HEK293 (cell line): ENCODE results near the gene TESMIN.

Experiments
- OVOL3 ChIP-seq: fragments of 450-650 bp; formaldehyde crosslinking; IDR thresholded peaks from 2 replicates; pipeline ENCODE4 v1.5.1; 2016; ENCODE audit warnings: missing biosample characterization, missing genetic modification characterization
- SP2 ChIP-seq: fragments of 450-650 bp; formaldehyde crosslinking; IDR thresholded peaks from 2 replicates; pipeline ENCODE4 v1.5.1; 2016; ENCODE audit warnings: missing biosample characterization, missing genetic modification characterization
- TCF7L2 ChIP-seq: IDR thresholded peaks from 2 replicates; pipeline ENCODE4 v1.6.1; 2011; ENCODE audit warnings: low read depth, mild to moderate bottlenecking, inconsistent platforms, low read length, moderate library complexity, borderline replicate concordance
- YY1 ChIP-seq: fragments of 450-650 bp; formaldehyde crosslinking; IDR thresholded peaks from 2 replicates; pipeline ENCODE4 v1.5.1; 2018; ENCODE audit warnings: missing biosample characterization, missing genetic modification characterization
- ZNF174 ChIP-seq: fragments of 450-650 bp; formaldehyde crosslinking; IDR thresholded peaks from 2 replicates; pipeline ENCODE4 v1.5.0; 2017; ENCODE audit warnings: missing biosample characterization, mild to moderate bottlenecking, missing genetic modification characterization
- ZNF398 ChIP-seq: fragments of 450-650 bp; formaldehyde crosslinking; IDR thresholded peaks from 2 replicates; pipeline ENCODE4 v1.5.1; 2017; ENCODE audit warnings: missing biosample characterization, missing genetic modification characterization
- ZNF433 ChIP-seq: fragments of 450-650 bp; formaldehyde crosslinking; IDR thresholded peaks from 2 replicates; pipeline ENCODE4 v1.5.1; 2016; ENCODE audit warnings: missing biosample characterization, missing genetic modification characterization, low read depth
- ZNF449 ChIP-seq: fragments of 450-650 bp; formaldehyde crosslinking; IDR thresholded peaks from 2 replicates; pipeline ENCODE4 v1.5.1; 2017; ENCODE audit warnings: missing biosample characterization, mild to moderate bottlenecking, missing genetic modification characterization, moderate library complexity
- ZNF514 ChIP-seq: fragments of 450-650 bp; formaldehyde crosslinking; IDR thresholded peaks from 2 replicates; pipeline ENCODE4 v1.5.1; 2016; ENCODE audit warnings: missing biosample characterization, missing genetic modification characterization
- ZNF555 ChIP-seq: fragments of 450-650 bp; formaldehyde crosslinking; conservative IDR thresholded peaks from 2 replicates; pipeline ENCODE4 v1.5.1; 2017; ENCODE audit warnings: missing biosample characterization, mild to moderate bottlenecking, missing genetic modification characterization, inconsistent platforms
- ZNF624 ChIP-seq: fragments of 450-650 bp; formaldehyde crosslinking; IDR thresholded peaks from 2 replicates; pipeline ENCODE4 v1.5.1; 2017; ENCODE audit warnings: missing biosample characterization, missing genetic modification characterization
- TF ChIP-seq, protein P1 (sequence below): fragments of 450-650 bp; formaldehyde crosslinking; IDR thresholded peaks from 2 replicates; pipeline ENCODE4 v1.5.1; 2016; ENCODE audit warnings: missing biosample characterization, missing genetic modification characterization, low read depth
- TF ChIP-seq, protein P2 (sequence below): fragments of 450-650 bp; formaldehyde crosslinking; IDR thresholded peaks from 2 replicates; pipeline ENCODE4 v1.5.1; 2016; ENCODE audit warnings: missing biosample characterization, missing genetic modification characterization

DNA sequence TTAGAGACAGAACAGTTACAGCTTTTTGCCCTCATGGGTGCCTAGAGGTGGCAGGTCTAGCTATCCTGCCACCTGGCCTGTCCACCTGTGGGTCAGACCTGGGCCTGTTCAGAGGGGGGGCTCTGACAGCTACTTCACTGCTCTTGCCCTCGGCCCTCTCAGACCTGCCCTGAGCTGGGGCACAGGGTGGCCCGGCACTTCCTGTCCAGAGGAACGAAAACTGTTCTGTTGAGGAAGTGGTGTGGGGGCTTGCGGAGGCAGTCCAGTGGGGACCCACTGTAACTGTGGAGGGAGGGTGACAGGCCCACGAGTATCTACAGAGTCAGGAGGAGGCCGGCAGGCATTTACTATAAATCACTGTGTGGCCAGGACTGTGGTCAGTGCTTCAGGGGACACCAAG, 16.2 kb downstream of the TESMIN start:
- TF ChIP-seq, protein P1, sequence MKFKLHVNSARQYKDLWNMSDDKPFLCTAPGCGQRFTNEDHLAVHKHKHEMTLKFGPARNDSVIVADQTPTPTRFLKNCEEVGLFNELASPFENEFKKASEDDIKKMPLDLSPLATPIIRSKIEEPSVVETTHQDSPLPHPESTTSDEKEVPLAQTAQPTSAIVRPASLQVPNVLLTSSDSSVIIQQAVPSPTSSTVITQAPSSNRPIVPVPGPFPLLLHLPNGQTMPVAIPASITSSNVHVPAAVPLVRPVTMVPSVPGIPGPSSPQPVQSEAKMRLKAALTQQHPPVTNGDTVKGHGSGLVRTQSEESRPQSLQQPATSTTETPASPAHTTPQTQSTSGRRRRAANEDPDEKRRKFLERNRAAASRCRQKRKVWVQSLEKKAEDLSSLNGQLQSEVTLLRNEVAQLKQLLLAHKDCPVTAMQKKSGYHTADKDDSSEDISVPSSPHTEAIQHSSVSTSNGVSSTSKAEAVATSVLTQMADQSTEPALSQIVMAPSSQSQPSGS (tag by site-specific recombination): no peak
- TF ChIP-seq YY1 (tag by site-specific recombination) (no peak), OVOL3 (tag by site-specific recombination) (no peak), ZNF514 (tag by site-specific recombination) (no peak), ZNF449 (tag by site-specific recombination) (no peak), ZNF624 (tag by site-specific recombination) (no peak), ZNF433 (tag by site-specific recombination) (no peak), SP2 (no peak), ZNF555 (no peak), ZNF398 (tag by site-specific recombination) (no peak), ZNF174 (tag by site-specific recombination) (no peak), TCF7L2 (no peak)
- TF ChIP-seq, protein P2, sequence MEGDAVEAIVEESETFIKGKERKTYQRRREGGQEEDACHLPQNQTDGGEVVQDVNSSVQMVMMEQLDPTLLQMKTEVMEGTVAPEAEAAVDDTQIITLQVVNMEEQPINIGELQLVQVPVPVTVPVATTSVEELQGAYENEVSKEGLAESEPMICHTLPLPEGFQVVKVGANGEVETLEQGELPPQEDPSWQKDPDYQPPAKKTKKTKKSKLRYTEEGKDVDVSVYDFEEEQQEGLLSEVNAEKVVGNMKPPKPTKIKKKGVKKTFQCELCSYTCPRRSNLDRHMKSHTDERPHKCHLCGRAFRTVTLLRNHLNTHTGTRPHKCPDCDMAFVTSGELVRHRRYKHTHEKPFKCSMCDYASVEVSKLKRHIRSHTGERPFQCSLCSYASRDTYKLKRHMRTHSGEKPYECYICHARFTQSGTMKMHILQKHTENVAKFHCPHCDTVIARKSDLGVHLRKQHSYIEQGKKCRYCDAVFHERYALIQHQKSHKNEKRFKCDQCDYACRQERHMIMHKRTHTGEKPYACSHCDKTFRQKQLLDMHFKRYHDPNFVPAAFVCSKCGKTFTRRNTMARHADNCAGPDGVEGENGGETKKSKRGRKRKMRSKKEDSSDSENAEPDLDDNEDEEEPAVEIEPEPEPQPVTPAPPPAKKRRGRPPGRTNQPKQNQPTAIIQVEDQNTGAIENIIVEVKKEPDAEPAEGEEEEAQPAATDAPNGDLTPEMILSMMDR: no peak
